SK-N-SH treated with all-trans-retinoic acid at 6 μM for 48 hours (cell line): ENCODE data around the gene TTYH2.

Source experiments
- ATAC-seq: fragments of 200-7000 bp; cut with Tn5 transposase; 3 replicates; pipeline ENCODE4 v1.9.1; 2020; ENCODE audit warnings: mild to moderate bottlenecking, moderate library complexity
- BACH2 ChIP-seq: fragments of 250-450 bp; sonication (Bioruptor Pico); IDR thresholded peaks from 2 replicates; pipeline ENCODE4 v1.9.0; 2021; ENCODE audit warnings: mild to moderate bottlenecking, borderline replicate concordance
- CREB5 ChIP-seq: fragments of 250-450 bp; sonication (Bioruptor Pico); IDR thresholded peaks from 2 replicates; pipeline ENCODE4 v1.5.1; 2020; ENCODE audit warnings: low read depth, mild to moderate bottlenecking, moderate library complexity
- CSDC2 ChIP-seq: fragments of 250-450 bp; sonication (Bioruptor Pico); IDR thresholded peaks from 2 replicates; pipeline ENCODE4 v1.5.0; 2020; ENCODE audit warnings: mild to moderate bottlenecking, moderate library complexity
- CSRNP3 ChIP-seq: fragments of 250-450 bp; sonication (Bioruptor Pico); IDR thresholded peaks from 2 replicates; pipeline ENCODE4 v1.5.1; 2021; ENCODE audit warnings: mild to moderate bottlenecking, moderate library complexity
- ESRRG ChIP-seq: fragments of 250-450 bp; sonication (Bioruptor Pico); IDR thresholded peaks from 2 replicates; pipeline ENCODE4 v1.6.1; 2021; ENCODE audit warnings: mild to moderate bottlenecking
- ISL1 ChIP-seq: fragments of 250-450 bp; sonication (Bioruptor Pico); IDR thresholded peaks from 2 replicates; pipeline ENCODE4 v2.1.2; 2022; ENCODE audit warnings: mild to moderate bottlenecking, moderate library complexity
- OSR1 ChIP-seq: fragments of 250-450 bp; sonication (Bioruptor Pico); IDR thresholded peaks from 2 replicates; pipeline ENCODE4 v1.8.0; 2022; ENCODE audit warnings: moderate library complexity, mild to moderate bottlenecking, inconsistent platforms
- PATZ1 ChIP-seq: fragments of 250-450 bp; sonication (Bioruptor Pico); IDR thresholded peaks from 2 replicates; pipeline ENCODE4 v1.8.0; 2020; ENCODE audit warnings: mild to moderate bottlenecking, moderate library complexity, borderline replicate concordance
- POU6F1 ChIP-seq: fragments of 250-450 bp; sonication (Bioruptor Pico); IDR thresholded peaks from 2 replicates; pipeline ENCODE4 v1.8.0; 2021; ENCODE audit warnings: low read depth, mild to moderate bottlenecking, moderate library complexity, borderline replicate concordance
- PPARA ChIP-seq: fragments of 250-450 bp; sonication (Bioruptor Pico); IDR thresholded peaks from 2 replicates; pipeline ENCODE4 v1.5.0; 2020; ENCODE audit warnings: mild to moderate bottlenecking, borderline replicate concordance
- RARB ChIP-seq: fragments of 250-450 bp; sonication (Bioruptor Pico); IDR thresholded peaks from 2 replicates; pipeline ENCODE4 v1.8.0; 2021; ENCODE audit warnings: mild to moderate bottlenecking, moderate library complexity
- SNAI2 ChIP-seq: fragments of 250-450 bp; sonication (Bioruptor Pico); IDR thresholded peaks from 2 replicates; pipeline ENCODE4 v1.5.0; 2020; ENCODE audit warnings: mild to moderate bottlenecking, moderate library complexity
- TCF4 ChIP-seq: fragments of 250-450 bp; sonication (Bioruptor Pico); IDR thresholded peaks from 2 replicates; pipeline ENCODE4 v1.8.0; 2021; ENCODE audit warnings: mild to moderate bottlenecking, moderate library complexity, borderline replicate concordance
- TOX ChIP-seq: fragments of 250-450 bp; sonication (Bioruptor Pico); IDR thresholded peaks from 2 replicates; pipeline ENCODE4 v1.8.0; 2021; ENCODE audit warnings: mild to moderate bottlenecking, moderate library complexity, borderline replicate concordance
- TSHZ2 ChIP-seq: fragments of 250-450 bp; sonication (Bioruptor Pico); IDR thresholded peaks from 2 replicates; pipeline ENCODE4 v1.5.0; 2020; ENCODE audit warnings: mild to moderate bottlenecking, moderate library complexity
- ZC3H10 ChIP-seq: fragments of 250-450 bp; sonication (Bioruptor Pico); IDR thresholded peaks from 2 replicates; pipeline ENCODE4 v1.5.1; 2021; ENCODE audit warnings: mild to moderate bottlenecking, moderate library complexity
- ZFP30 ChIP-seq: fragments of 450-650 bp; formaldehyde crosslinking; IDR thresholded peaks from 2 replicates; pipeline ENCODE4 v1.5.0; 2022; ENCODE audit warnings: mild to moderate bottlenecking, moderate library complexity
- ZNF565 ChIP-seq: fragments of 450-650 bp; formaldehyde crosslinking; conservative IDR thresholded peaks from 2 replicates; pipeline ENCODE4 v1.5.0; 2020; ENCODE audit warnings: low read depth, mild to moderate bottlenecking, moderate library complexity
- ZNF70 ChIP-seq: fragments of 450-650 bp; formaldehyde crosslinking; IDR thresholded peaks from 2 replicates; pipeline ENCODE4 v1.5.0; 2020; ENCODE audit warnings: mild to moderate bottlenecking, moderate library complexity
- ZNF8 ChIP-seq: fragments of 450-650 bp; formaldehyde crosslinking; IDR thresholded peaks from 2 replicates; pipeline ENCODE4 v1.5.0; 2020; ENCODE audit warnings: mild to moderate bottlenecking, moderate library complexity

The TTYH2 gene

GRCh38 chr17:74227271-74228080 is 14.1 kb downstream of the TTYH2 start:
- no peak for ATAC-seq
- TF ChIP-seq BACH2 (CRISPR knock-in tag), result no peak
- no peak for TF ChIP-seq ZC3H10
- no peak for TF ChIP-seq SNAI2 (CRISPR knock-in tag)
- no peak for TF ChIP-seq POU6F1 (CRISPR knock-in tag)
- TF ChIP-seq PATZ1 (CRISPR knock-in tag), result no peak
- TF ChIP-seq RARB, result no peak
- TF ChIP-seq CREB5 (CRISPR knock-in tag), result no peak
- TF ChIP-seq ZNF565 (CRISPR knock-in tag), result no peak
- no peak for TF ChIP-seq ZNF8 (CRISPR knock-in tag)
- no peak for TF ChIP-seq TOX (CRISPR knock-in tag)
- TF ChIP-seq ISL1 (CRISPR knock-in tag), result no peak
- TF ChIP-seq TSHZ2 (CRISPR knock-in tag), result no peak
- TF ChIP-seq CSDC2 (CRISPR knock-in tag), result no peak

- no peak for TF ChIP-seq RARB
- TF ChIP-seq ZNF8 (CRISPR knock-in tag), result no peak
- TF ChIP-seq ZFP30 (CRISPR knock-in tag), result no peak
- TF ChIP-seq TCF4 (CRISPR knock-in tag), result no peak
- no peak for TF ChIP-seq PPARA
- TF ChIP-seq OSR1 (CRISPR knock-in tag), result no peak
- TF ChIP-seq SNAI2 (CRISPR knock-in tag), result no peak
- no peak for TF ChIP-seq ZC3H10
- no peak for TF ChIP-seq BACH2 (CRISPR knock-in tag)
- TF ChIP-seq PATZ1 (CRISPR knock-in tag), result no peak
- TF ChIP-seq ZNF70 (CRISPR knock-in tag), result no peak
- TF ChIP-seq ESRRG (CRISPR knock-in tag), result no peak
- no peak for TF ChIP-seq CREB5 (CRISPR knock-in tag)
- no peak for TF ChIP-seq POU6F1 (CRISPR knock-in tag)
- TF ChIP-seq TOX (CRISPR knock-in tag), result no peak
- no peak for TF ChIP-seq CSRNP3 (CRISPR knock-in tag)
- no peak; the same call in 2 of the 3 replicates for ATAC-seq
Measured at GRCh38 chr17:74228306-74228978, 15.1 kb downstream of the TTYH2 start.
